Measurements from ENCODE around the gene KCND2. TPM values are rescaled to one million over a fixed set of nuclear protein-coding genes. Genes with fewer than 3 reads are reported as not detected.
"Not testable (repeated sequence)": the region's sequence is repeated elsewhere in the genome, so short reads cannot be mapped to it uniquely, and the experiment has no call there.

The KCND2 gene
- total RNA-seq, 2 experiments from 2014 or later = not detected

DNA sequence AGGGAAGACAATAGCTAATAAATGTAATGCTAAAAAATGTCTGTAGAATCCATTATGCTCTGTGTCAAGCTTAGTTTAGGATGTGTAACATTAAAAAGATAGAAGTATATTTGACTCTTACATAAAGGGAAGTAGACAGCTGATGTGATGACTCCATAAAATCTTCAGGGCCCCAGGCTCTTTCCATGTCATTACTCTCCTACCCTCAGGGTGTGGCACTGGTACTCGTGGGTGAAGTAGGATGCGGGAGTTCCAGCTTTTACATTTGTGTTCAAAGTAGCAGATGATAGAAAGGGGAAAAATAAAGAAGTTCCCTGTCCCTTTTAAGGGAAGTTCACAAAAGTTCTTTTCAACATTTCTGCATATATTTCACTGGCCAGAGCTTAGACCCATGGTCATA is 427.8 kb downstream of the KCND2 start:
- Histone ChIP-seq H3K36me3 (ENCODE audit: insufficient read depth, low read length) (no peaks in the 10 kb centered on the region), H3K9me3 (ENCODE audit: low read length) (no peaks in the 10 kb centered on the region), H3K27ac (ENCODE audit: low read depth, low read length, poor library complexity, severe bottlenecking) (no peak overlapping the region), H3K9me2 (ENCODE audit: insufficient read depth, low read length) (no peaks in the 10 kb centered on the region), H3K4me1 (ENCODE audit: insufficient read depth, low read length, poor library complexity, severe bottlenecking) (no peaks in the 10 kb centered on the region), H3K79me2 (ENCODE audit: insufficient read depth, low read depth, low read length) (no peaks in the 10 kb centered on the region), H2AFZ (ENCODE audit: low read length) (no peak overlapping the region), H3K4me2 (ENCODE audit: low read length) (no peak overlapping the region), H4K20me1 (ENCODE audit: insufficient read depth, low read length) (no peaks in the 10 kb centered on the region), H3K4me3 (ENCODE audit: low read depth, low read length, poor library complexity, severe bottlenecking) (no peak overlapping the region)
- no TSS peak for BruUV-seq (replicated peaks)
- TF ChIP-seq EZH2phosphoT487 (IDR thresholded peaks at IDR 0.05; ENCODE audit: borderline replicate concordance, low read depth, low read length) = no peak
- TF ChIP-seq, protein P1, sequence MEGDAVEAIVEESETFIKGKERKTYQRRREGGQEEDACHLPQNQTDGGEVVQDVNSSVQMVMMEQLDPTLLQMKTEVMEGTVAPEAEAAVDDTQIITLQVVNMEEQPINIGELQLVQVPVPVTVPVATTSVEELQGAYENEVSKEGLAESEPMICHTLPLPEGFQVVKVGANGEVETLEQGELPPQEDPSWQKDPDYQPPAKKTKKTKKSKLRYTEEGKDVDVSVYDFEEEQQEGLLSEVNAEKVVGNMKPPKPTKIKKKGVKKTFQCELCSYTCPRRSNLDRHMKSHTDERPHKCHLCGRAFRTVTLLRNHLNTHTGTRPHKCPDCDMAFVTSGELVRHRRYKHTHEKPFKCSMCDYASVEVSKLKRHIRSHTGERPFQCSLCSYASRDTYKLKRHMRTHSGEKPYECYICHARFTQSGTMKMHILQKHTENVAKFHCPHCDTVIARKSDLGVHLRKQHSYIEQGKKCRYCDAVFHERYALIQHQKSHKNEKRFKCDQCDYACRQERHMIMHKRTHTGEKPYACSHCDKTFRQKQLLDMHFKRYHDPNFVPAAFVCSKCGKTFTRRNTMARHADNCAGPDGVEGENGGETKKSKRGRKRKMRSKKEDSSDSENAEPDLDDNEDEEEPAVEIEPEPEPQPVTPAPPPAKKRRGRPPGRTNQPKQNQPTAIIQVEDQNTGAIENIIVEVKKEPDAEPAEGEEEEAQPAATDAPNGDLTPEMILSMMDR (conservative IDR thresholded peaks at IDR 0.05; ENCODE audit: low read length) = no peak
- intact Hi-C loops (cut with micrococcal nuclease; ENCODE audit: unreplicated experiment) = no loop called here
- ChIA-PET CTCF (ENCODE audit: unreplicated experiment) (no interaction called here), POLR2A (interaction anchor here (0.6 kb wide), 1 partner anchor 21 kb away, joined by 3 read pairs; no protein-coding TSS in a partner anchor)
- no peak for DNase-seq (ENCODE audit: low spot score)

DNA sequence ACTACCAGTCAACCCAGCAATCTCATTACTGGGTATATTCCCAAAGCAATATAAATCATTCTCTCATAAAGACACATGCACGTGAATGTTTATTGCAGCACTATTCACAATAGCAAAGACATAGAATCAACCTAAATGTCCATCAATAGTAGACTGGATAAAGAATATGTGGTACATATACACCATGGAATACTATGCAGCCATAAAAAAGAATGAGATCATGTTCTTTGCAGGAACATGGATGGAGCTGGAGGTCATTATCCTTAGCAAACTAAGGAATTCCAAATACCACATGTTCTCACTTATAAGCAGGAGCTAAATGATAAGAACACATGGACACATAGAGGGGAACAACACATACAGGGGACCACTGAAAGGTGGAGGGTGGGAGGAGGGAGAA is 429.4 kb downstream of the KCND2 start:
- H3K9me2 ChIP-seq (ENCODE audit: insufficient read depth, low read length); H3K4me3 ChIP-seq (ENCODE audit: low read depth, low read length, poor library complexity, severe bottlenecking); CTCF ChIA-PET (ENCODE audit: unreplicated experiment); BruUV-seq (replicated peaks); H3K27ac ChIP-seq (ENCODE audit: low read depth, low read length, poor library complexity, severe bottlenecking); H2AFZ ChIP-seq (ENCODE audit: low read length); intact Hi-C loops (cut with micrococcal nuclease; ENCODE audit: unreplicated experiment); DNase-seq (ENCODE audit: low spot score); H3K9me3 ChIP-seq (ENCODE audit: low read length); H3K4me2 ChIP-seq (ENCODE audit: low read length); H3K4me1 ChIP-seq (ENCODE audit: insufficient read depth, low read length, poor library complexity, severe bottlenecking); H4K20me1 ChIP-seq (ENCODE audit: insufficient read depth, low read length); H3K36me3 ChIP-seq (ENCODE audit: insufficient read depth, low read length); H3K79me2 ChIP-seq (ENCODE audit: insufficient read depth, low read depth, low read length): not testable (repeated sequence)
- POLR2A ChIA-PET = interaction anchor here (1.2 kb wide), 1 partner anchor 59 kb away, joined by 3 read pairs; no protein-coding TSS in a partner anchor

DNA sequence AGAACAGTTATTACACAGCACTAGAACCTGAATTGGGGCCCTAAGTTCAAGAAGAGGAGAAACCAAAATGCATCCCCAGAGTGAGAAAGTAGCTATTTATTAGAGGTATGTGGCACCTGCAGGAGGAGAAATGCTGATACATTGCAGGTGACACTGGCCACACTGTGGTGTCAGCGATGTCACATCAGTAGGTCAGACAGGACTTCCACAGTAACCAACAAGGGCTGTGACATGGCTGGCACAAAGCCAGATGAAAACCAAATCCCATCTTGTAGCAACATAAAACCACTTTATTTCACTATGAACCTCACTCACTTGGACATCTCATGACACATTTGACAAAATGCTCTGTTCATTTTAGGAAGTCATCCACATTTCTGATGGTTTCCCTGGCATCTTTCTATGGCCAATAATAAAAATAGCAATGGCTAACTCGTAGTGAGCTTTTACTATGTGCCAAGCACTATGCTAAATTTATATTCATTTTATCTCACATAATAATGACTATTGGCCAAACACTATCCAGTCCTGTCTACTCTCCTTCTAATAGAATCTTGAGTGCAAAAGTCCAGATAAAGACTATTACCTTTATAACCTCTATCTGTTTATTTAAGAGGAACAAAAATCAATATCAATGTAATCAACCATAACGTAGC is 430.7 kb downstream of the KCND2 start:
- BruUV-seq (replicated peaks) = no TSS peak
- H3K27ac ChIP-seq (ENCODE audit: low read depth, low read length, poor library complexity, severe bottlenecking) = no peak overlapping the region
- no peak overlapping the region for H3K4me2 ChIP-seq (ENCODE audit: low read length)
- H4K20me1 ChIP-seq (ENCODE audit: insufficient read depth, low read length) = no peaks in the 10 kb centered on the region
- no peak for DNase-seq (ENCODE audit: low spot score)
- no peaks in the 10 kb centered on the region for H3K9me2 ChIP-seq (ENCODE audit: insufficient read depth, low read length)
- ChIA-PET POLR2A (interaction anchor here (1.2 to 1.4 kb wide), 3 partner anchors 9 to 60 kb away, joined by 3 to 5 read pairs (median 3); no protein-coding TSS in a partner anchor), CTCF (ENCODE audit: unreplicated experiment) (no interaction called here)
- no peaks in the 10 kb centered on the region for H3K4me1 ChIP-seq (ENCODE audit: insufficient read depth, low read length, poor library complexity, severe bottlenecking)
- H3K36me3 ChIP-seq (ENCODE audit: insufficient read depth, low read length) = no peaks in the 10 kb centered on the region
- H3K4me3 ChIP-seq (ENCODE audit: low read depth, low read length, poor library complexity, severe bottlenecking) = no peak overlapping the region
- no peaks in the 10 kb centered on the region for H3K79me2 ChIP-seq (ENCODE audit: insufficient read depth, low read depth, low read length)
- intact Hi-C loops (cut with micrococcal nuclease; ENCODE audit: unreplicated experiment) = no loop called here
- TF ChIP-seq, protein P1 (conservative IDR thresholded peaks at IDR 0.05; ENCODE audit: low read length) = no peak
- no peak for TF ChIP-seq EZH2phosphoT487 (IDR thresholded peaks at IDR 0.05; ENCODE audit: borderline replicate concordance, low read depth, low read length)
- no peak overlapping the region for H2AFZ ChIP-seq (ENCODE audit: low read length)
- H3K9me3 ChIP-seq (ENCODE audit: low read length) = no peaks in the 10 kb centered on the region
